CD4-positive, alpha-beta T cell treated with Interleukin-4 for 1 hour (primary cell): ENCODE measurements around the gene ZNF184.
"Not testable (repeated sequence)": the region's sequence is repeated elsewhere in the genome, so short reads cannot be mapped to it uniquely, and the experiment has no call there.

Experiments used
- DNase-seq, 2 donors: peaks; one replicate each; pipeline ENCODE4 v3.0.0-alpha.2; 2020 to 2022

Gene ZNF184

DNA sequence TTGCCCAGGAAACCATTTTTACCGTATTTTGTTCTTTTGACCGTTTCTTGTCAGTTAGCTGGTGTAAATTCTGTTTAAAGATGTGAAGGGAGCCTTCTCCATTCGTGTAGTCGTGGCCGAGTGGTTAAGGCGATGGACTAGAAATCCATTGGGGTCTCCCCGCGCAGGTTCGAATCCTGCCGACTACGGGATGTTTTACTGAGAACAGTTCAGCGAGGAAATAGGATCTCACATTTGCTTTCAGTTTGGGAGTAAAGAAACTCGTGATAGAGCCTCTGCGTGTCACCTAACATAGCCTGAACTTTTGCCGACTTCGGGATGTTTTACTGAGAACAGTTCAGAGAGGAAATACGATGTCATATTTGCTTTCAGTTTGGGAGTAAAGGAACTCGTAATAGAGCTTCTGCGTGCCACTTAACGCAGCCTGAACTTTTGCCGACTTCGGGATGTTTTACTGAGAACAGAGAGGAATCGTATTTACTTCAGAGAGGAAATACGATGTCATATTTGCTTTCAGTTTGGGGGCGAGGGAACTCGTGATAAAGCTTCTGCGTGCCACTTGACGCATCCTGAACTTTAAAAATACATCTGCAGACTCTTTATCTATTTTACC is 5.9 kb upstream of the ZNF184 start:
- peak; percentile 95 to 97 for DNase-seq

DNA sequence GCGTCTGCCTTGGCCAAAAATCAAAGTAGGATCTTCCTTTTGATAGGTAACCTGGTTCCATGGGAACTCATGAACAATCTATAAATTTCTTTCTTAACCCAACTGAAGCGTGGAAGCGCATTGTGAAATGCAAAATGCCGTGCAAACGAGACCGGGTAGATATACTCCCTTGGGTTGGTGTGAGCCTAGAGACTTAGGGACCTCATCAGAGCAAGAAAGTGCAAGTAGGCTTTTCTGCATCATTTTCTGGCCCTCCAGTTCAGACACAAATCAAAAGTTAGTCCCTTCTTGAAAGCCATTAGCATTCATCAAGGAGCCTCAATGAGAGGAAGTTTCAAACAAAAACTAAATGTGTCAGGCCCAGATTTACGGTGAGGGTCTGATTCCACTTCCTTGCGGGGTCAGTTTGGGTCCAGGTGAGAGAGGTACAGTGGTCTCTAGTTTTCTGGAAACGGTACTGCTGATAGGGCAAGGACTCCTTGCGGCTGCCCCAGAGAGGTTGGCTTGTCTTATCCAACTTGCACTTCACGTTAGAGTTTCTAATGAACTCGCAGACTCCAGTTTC is 5.3 kb upstream of the ZNF184 start:
- DNase-seq = no peak

DNA sequence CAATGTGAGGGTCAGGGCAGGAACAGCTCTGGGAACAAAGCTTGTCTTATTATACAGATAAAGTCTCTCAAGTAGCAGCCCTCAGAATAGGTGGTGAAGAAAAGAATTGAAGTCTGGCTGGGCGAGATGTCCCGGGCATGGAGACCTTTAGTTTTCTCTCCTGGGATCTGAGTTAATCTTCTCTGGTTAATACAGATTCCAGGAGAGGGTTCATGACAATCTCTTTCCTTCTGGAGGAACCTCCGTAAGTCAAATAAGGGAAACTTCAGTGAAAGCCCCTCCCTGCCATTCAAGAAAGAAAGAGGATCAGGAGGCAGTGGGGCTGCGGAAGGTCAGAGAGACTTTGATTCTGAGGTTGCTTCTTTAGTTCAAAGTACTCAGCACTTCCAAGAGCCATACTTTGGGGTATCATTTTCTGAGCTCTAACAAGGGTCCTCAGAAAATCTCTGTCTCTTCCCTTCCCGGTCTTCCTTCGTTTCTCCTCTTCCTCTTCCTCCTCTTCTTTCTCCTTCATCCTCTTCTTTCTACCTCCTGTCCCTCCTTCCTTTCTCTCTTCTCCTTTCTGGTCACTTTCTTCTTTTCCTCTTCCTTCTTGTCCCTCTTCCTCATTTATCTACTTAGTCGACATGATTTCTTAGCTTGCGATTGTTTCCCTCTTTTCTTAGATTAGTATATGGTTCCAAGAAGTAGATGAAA is 4.6 kb upstream of the ZNF184 start:
- no peak for DNase-seq

DNA sequence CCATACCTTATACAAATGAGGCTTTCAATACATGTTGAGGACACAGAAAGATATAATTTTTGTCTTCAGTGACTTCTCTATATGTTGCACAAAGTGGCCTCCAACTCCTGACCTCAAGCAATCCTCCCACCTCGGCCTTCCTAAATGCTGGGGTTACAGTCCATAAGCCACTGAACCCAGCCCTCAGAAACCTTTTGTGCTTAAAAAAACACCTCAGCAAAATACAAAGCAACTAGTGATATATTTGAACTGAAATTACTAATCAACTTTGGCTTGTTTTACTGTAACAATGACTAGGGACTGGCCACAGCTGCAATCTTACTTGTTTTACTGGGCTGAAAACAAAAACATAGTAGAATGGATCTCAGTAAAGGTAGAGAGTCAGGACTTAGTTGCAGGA is 3.2 kb upstream of the ZNF184 start:
- no peak for DNase-seq

DNA sequence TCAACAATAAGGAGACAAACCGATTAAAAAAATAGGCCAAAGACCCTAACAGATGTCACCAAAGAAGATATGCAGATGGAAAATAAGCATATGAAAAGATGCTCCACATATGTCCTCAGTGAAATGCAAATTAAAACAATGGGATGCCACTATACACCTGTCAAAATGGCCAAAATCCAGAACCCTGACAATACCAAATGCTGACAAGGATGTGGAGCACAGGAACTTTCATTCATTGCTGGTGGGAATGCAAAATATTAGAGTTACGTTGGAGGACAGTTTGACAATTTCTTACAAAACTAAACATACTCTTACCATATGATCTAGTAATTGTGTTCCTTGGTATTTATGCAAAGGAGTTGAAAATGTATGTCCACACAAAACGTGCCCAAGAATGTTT is 1.8 kb upstream of the ZNF184 start:
- no peak for DNase-seq

DNA sequence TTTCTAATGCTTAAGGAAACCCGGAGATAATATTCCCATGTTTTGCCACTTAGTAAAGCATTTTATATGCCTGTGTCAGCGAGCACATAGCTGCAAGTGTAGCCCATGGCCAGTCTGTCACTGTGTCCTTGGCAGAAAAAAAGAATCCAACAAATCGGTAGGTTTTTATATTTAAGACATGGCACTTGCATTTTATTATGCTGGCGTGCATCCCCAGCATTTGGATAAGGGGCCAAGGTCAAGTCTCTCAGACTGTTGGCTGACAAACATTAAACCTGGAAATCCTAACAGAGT is 1.2 kb upstream of the ZNF184 start:
- DNase-seq = no peak

DNA sequence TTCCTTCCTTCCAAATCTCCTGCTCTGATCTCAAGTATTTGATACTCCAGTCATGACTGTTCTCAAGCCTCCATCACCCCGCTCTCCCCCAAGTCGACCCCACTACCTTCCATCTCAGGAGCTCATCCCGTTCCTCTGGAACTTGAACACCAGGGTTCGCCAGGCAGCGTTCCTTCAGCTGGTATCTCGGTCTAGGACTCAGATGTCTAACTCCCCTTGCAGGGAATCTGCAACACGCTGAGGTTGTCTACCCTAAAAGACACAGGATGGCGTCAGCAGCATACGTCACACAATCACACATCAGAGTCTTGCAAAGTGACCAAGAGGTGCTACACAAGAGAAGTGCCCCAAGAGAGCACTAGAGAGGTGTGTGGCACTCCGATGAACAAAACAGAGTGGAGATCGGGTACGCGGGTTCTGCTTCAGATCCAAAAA is 706 bp downstream of the ZNF184 start:
- DNase-seq = peak; percentile 86 to 88

DNA sequence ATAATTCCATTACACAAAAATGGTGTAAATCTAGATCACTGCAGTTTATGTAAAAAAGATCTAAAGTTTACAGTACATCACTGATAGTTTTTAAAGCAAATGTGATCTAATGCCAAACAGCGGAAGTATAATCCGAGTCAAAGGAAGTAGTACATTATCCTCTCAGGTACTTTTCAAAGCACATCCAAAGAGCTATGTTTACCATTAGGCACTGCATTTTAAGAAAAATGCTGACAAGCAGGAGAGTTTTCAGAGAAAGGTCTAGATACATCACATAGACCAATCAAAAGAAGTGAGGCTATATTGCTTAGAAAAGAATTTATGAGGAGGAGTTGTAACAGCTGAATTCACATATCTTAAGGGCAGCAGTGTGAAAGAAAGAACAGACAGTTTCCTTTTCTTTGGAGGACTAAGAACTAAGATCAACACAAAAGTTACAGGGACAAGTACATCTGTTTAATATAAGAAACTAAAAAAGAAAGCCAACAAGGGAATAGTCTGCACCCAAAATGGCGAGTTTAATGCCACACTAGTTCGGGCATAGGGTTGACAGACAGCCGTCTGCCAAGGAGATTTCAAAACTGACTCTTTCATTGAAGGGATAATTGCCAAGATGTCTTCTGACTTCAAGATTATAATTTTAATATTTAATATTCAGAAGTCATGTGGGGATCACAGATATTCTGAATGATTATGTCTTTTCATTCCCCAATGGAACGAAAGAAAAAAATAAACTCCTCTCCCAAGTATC is 1.4 kb downstream of the ZNF184 start:
- DNase-seq = peak in 1 of 2 donors; percentile 13

DNA sequence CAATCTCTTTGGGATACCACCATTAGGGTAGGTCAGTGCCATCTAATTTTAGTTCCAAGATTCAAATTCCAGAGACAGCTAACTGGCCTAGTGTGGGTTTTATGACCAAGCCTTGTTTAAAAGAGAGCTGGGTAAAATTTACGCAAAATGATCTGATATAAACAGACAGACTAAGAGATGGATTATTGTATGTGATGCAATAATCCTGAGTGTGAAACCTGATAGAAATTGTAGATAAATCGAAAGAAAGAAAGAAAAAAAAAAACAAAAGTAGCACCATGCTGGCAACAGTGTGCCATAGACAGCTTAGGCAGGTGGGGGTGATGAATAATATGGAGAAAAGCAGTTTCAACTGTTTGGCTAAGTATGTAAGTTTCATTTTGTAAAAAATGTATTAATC is 2.9 kb downstream of the ZNF184 start:
- DNase-seq = no peak

DNA sequence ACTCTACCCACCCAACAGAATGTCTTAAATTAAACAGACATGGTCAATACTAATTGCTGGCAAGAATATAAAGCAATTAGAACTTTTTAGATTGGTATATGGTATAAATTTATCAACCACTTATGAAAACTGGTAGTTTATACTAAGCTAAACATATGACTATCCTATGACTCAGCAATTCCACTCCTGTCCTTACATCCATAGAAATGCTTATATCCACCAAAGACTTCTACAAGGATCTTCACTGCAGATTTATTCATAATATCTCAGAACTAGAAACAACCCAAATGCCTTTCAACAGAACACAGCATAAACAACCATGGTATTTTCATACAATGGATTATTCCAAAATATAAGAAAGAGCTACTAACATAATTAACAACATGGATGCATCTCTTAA is 4.6 kb downstream of the ZNF184 start:
- no peak for DNase-seq

DNA sequence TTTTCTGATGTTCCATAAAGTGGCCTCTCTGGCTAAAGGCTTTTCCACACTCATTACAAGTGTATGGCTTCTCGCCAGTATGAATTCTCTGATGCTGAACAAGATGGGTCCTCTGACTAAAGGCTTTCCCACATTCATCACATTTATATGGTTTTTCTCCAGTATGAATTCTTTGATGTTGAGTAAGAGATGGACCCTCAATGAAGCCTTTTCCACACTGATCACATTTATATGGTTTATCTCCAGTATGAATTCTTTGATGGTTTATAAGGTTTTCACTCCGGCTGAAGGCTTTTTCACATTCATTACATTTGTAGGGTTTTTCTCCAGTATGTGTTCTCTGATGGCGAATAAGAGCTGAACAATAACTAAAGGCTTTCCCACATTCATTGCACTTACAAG is 20.4 kb downstream of the ZNF184 start:
- DNase-seq = no peak

DNA sequence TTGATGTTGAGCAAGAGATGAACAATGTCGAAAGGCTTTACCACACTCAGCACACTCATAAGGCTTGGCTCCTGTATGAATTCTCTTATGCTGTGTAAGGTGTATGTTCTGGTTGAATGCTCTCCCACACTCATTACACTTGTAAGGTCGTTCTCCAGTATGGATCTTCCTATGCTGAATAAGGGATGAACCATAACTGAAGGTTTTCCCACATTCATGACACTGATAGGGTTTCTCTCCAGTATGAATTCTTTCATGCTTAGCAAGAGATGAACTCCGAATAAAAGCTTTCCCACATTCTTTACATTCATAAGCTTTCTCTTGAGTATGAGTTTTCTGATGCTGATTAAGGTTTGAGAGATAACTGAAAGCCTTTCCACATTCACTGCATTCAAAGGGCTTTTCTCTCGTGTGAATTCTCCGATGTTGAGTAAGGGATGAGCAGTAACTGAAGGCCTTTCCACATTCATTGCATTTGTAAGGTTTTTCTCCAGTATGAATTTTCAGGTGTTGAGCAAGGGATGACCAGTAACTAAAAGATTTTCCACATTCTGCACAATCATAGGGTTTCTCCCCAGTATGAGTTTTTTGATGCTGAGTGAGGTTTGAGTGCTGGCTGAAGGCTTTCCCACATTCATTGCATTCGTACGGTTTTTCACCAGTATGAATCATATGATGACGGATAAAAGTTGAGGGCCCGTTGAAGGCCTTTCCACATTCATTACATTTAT is 21.1 kb downstream of the ZNF184 start:
- DNase-seq = no peak

DNA sequence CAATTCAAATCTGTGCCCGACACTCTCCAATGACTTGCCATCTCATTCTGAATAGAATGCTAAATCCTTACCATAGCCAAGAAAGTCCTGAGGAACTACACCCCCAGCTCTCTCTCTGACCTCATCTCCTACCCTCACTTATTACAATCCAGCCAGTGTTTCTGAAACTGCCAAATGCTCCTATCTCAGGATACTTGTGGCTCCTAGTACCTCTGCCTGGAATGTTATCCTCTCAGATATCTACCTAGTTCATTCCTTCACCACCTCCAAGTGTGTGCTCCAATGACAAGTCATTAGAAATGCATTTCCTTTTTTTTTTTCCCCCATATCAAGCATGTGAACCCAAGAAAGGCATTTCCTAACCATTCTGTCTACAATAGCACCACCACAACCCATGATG is 24.4 kb downstream of the ZNF184 start:
- DNase-seq = no peak

DNA sequence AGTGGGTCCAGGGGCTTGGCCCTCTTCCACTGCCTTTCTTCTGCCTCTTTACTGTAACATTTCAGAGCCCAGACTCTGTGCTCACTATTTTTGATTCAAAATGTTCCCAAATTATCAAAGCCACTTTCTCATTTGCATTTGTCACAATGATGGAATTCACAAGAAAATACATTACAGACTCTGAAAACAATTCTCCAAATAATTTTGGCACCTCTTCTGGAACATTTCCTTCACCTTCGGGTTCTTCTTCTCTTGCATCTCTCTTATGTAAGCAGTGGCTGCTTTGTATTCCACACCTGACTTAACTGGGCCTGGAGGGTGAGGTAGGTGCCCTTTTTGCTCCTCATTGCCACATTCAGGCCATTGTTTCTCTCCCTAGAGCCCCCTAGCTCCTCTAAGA is 30.0 kb downstream of the ZNF184 start:
- no peak for DNase-seq

DNA sequence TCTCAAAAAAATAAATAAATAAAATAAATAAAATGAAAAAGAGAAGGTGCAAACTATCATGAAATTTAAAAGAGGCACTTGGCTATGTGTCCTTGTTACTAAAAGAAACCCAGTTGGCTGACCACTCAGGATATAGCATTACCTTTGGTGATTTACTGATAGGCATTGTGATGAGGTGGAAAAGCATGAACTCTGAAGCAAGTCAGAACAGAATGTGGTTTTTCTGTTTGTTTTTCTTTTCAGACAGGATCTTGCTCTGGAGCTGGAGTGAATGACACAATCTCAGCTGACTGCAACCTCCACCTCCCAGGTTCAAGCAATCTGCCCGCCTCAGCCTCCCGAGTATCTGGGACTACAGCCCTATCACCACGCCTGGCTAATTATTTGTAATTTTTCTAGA is 31.9 kb downstream of the ZNF184 start:
- DNase-seq = no peak

DNA sequence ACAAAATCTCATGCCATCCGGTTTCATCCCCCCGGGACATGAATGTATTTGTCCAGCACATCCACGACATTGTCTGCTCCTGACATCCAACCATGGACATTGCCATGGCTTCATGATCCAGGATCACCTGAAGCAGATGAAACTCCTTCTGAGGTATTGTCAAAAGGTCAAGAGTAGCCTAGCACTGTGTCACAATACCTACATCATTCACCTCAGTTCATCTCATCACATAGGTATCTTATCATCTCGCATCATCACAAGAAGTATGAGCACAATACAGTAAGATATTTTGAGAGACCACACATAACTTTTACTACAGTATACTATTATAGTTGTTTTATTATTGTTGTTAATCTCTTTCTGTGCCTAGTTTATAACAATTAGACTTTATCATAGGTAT is 33.5 kb downstream of the ZNF184 start:
- DNase-seq = no peak

DNA sequence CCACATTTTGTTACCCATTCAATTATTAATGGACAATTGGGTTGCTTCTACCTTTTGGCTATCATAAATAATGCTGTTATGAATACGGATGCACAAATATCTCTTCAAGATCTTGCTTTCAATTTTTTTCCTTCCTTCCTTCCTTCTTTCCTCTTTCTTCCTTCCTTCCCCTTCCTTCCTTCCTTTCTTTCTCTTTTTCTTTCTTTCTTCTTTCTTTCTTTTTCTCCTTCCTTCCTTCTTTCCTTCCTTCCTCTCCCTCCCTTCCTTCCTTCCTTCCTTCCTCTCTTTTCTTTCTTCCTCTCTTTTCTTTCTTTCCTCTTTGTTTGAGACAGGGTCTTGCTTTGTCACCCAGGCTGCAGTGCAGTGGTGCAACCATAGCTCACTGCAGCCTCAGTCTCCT is 39.2 kb downstream of the ZNF184 start:
- DNase-seq = no peak

DNA sequence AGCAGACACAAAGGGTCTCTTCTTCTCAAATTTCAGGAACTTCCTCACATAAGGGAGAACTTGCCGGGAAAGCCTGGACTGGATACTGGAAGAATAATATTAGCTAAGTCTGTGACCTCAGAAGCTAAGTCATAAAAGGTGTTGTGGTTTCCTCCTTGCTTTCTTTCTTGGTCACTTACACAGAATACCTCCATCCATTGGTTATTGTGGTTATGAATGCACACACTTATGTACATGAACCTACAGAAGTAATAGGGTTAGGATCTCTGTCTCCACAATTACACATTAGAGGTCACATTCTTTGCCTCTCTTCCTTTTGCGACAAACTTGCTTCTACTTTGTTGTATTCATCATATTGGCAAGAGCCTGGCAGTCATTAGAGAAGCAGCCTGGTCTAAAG is 43.9 kb downstream of the ZNF184 start:
- DNase-seq = no peak

DNA sequence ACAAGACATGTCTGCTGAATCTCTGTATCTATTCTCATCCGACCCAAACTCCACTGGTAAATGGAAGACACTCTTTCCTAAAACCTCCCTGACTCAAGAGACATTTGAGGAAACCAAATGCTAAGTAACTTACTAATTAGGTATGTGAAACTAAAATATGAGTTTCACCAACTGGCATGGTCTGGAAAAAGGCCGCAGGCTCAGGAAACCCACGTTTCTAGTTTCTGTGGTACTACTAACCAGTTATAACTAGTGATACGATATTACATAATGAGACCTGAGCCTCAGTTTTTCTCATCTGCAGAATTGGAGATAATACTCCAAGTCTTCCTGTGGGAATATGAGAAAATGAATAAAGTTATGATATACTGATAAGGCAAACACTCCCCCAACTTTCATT is 44.4 kb downstream of the ZNF184 start:
- no peak for DNase-seq

DNA sequence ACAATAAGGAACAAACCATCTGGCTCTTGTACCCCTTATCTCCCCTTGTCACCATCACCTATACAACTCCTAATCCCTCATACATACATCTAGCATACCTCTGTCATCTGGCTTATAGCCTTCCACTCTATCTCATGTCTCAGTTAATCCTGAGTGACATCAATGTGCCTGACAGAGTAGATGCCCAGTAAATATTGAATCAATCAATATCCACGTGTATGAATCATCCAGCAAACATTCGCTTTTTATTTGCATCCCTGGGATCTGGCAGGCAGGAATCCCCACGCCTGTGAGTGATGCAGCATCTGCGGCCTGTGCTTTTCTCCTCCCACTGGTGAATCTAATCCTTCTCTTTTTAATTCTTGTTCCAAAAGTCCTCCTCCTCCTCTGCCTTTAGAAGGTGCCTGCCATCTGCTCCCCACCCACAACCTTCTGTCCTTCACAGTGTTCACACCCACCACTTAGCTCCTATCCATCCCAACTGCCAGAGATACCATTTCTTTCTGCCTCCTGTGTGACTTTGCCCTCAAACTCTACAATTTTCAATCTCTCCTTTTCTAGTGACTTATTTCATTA is 46.8 kb downstream of the ZNF184 start:
- no peak for DNase-seq

DNA sequence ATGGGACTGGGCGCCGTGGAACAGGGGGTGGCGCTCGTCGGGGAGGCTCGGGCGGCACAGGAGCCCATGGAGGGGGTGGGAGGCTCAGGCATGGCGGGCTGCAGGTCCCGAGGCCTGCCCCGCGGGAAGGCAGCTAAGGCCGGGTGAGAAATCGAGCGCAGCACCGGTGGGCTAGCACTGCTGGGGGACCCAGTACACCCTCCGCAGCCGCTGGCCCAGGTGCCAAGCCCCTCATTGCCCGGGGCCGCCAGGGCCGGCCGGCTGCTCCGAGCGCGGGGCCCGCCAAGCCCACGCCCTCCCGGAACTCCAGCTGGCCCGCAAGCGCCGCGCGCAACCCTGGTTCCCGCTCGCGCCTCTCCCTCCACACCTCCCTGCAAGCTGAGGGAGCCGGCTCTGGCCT is 48.1 kb downstream of the ZNF184 start:
- DNase-seq = not testable (repeated sequence)

DNA sequence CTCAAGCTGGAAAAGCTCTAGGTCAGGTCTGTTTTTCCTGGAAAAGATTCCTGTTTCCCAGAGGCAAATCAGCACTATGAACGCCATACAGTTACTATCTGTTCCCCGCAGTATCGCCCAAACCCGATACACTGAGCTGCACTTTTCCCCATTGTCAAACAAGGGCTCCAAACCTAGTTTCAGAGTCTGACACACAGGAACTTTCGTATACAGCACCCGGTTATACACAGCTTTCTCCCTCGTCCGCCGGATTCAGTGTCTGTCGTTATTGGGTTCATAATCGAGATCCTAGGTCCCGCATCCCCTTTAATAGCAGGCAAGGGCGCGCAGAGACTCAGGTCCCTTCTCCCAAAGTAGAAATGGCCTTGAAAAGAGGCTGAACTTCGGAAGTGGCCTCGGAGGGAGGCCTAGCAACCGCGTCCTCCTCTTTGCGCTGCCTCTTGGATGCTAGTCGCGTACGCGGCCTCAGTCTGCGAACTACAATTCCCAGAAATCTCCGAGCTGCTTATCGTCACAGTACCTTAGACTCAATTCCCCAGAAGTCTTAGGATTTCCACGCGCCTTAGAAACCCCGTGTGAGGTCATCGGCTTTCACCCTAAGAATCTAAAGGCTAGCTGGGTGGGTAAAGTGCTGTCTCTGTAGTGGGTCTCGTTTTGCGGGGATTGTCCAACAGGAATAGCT is 50.1 kb downstream of the ZNF184 start:
- no peak for DNase-seq

DNA sequence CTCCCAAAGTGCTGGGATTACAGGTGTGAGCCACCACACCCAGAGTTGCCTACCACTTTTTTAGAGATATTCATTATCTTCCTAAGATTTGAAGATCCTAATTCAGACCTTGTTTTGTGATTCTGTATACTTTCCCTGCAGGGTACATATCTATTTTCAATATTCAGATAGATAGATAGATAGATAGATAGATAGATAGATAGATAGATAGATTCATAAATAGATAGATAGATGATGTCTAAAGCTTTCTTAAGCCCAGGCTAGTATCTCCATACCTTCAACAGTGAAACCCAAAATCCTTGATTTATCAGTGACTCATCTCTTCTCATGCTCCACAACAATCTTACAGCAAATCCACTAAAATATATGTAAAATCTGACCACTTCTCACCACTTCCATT is 53.5 kb downstream of the ZNF184 start:
- DNase-seq = no peak
